ENCODE results near the gene OR2AE1.
"Not testable (repeated sequence)": the region's sequence is repeated elsewhere in the genome, so short reads cannot be mapped to it uniquely, and the experiment has no call there.

The OR2AE1 gene, protein sequence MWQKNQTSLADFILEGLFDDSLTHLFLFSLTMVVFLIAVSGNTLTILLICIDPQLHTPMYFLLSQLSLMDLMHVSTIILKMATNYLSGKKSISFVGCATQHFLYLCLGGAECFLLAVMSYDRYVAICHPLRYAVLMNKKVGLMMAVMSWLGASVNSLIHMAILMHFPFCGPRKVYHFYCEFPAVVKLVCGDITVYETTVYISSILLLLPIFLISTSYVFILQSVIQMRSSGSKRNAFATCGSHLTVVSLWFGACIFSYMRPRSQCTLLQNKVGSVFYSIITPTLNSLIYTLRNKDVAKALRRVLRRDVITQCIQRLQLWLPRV

GRCh38 chr7:99876933-99877332, at the start of gene OR2AE1:
Gene OR2AE1 (minus strand): TSS chr7:99877033. CDS start chr7:99877033, 0 bp downstream.
- DNase-seq: no peak

DNA sequence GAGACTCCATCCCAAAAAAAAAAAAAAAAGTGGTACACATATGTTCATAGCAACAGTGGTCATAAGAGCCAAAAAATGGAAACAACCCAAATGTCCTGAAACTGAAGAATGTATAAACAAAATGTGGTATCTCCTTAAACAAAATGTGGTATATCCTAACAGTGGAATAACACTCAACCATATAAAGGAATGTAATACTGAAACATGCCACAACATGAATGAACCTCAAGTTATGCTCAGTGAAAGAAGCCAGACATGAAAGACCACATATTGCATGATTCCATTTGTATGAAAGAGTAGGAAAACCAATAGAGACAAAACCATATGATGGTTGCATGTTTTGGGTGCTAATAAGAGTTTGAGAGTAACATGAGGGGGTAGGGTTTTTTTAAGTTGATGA, 49.5 kb upstream of the OR2AE1 start:
- DNase-seq: no peak

DNA sequence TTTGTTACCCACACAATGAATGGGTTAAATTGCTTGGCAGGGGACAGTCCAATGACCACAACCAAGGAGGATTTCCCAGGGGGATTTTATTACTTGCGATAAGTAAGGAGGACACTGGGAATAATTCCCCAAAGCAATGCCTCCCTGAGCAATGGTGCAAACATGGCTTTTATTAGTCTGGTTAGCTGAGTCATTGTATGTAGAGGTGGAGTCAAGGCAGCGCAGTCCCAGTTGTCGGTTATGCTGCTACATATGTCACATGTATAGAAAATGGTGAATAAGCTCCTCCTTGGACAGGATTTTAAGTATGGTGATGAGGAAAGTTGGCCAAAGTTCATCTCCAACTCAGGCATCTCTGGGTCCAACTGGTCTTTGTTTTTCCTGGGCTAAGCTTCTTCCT, 46.4 kb upstream of the OR2AE1 start:
- DNase-seq: no peak

DNA sequence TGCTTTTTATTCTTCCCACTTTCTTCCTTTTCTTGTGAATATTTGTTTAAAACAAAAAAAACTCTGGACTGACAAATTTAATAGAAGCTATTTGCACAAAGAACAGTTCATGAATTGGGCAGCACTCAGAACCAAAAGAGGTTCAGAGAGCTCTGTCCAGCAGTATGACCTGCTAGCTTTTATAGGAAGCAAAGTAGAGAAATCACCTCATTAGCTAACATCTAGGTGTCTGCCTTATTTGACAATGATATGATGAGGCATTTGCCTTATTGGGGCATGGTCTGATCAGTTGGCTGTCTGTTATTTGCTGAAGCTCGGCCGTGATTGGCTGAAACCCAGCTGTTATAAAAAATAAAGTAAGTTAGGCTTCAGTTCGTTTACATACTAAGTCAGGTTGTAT, 43.3 kb upstream of the OR2AE1 start:
- DNase-seq: no peak

DNA sequence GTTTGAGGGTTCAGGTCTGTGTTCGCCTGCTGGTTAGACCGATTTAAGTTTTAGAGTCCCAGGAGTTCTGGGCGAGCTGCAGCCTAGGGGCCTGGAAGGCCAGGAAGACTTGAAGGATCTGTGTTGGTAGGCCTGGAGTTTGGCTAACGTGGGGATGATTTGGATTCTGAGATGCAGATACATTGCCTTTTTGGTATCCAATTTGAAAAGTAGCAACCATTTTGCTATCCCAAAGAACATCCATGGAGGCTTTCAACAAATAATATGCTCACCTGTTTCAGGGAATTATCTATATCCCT, 42.9 kb upstream of the OR2AE1 start:
- no peak for DNase-seq

DNA sequence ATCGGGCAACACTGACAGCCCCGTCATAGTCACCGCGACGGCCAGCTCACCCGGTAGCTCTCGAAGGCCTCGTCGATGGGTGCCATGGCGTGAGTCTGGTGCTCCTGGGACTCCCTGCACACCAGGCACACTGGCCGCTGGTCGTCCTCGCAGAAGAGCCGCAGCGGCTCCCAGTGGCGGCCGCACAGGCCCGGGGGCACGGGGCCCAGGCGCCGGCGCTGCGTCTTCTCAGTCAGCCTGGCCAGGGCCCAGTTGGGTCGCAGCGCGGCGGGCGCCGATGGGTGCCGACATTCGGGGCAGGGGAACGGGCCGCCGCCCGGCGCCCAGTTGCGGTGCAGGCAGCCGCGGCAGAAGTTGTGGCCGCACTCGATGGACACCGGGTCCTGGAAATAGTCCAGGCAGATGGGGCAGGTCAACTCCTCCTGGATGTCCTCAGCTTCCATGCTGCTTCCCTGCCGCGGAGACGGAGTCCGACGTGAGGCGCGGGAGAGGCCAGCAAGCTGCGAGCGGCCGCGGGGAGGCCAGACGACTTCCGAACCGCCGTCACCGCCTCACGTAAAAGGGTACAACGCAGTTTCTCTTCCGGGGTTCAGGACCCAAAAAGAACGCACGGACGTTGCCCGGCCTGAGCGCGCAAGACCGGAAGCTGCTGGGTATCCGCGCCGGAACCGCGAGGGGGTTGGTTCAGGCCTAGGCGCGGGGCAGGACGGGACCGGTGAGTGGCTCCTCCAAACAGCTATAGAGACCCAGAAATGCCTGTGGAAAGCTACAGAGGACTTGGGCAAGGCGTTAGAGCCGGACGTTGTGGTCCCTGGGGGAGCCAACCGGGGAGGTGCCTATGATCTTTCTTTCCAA, 42.4 kb upstream of the OR2AE1 start, which contains the start of gene TRIM4:
Gene TRIM4 (minus strand): TSS at position 572 of the 855 bp plus-strand sequence. CDS start 129 bp downstream, at position 443.
- peak; percentile 92 for DNase-seq

DNA sequence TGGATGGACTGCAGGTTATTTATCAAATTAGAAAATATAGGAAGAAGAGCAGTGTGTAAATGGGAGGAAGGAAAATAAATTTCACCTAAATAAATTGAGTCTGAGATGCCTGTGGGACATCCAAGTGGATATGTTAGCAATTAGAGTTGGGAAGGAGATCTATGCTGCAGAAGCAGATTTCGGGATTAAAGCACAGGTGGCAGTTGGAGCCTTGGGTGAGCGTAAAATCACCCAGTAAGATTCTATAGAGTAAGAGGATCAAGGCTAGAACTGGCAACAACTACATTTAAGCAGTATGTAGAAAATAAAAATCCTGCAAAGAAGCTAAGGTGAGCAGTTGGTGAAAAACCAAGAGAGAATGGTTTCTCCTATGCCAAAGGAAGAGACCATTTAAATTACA, 34.1 kb upstream of the OR2AE1 start:
- no peak for DNase-seq

GRCh38 chr7:99901581-99901980, 24.7 kb upstream of the OR2AE1 start:
- no peak for DNase-seq

GRCh38 chr7:99899830-99900519, 23.1 kb upstream of the OR2AE1 start:
- no peak for DNase-seq

GRCh38 chr7:99898836-99899235, 22.0 kb upstream of the OR2AE1 start:
- no peak for DNase-seq

GRCh38 chr7:99898023-99898357, 21.2 kb upstream of the OR2AE1 start:
- no peak for DNase-seq

- DNase-seq: no peak
These were observed 20.6 kb upstream of the OR2AE1 start for GRCh38 chr7:99897322-99898022.

DNA sequence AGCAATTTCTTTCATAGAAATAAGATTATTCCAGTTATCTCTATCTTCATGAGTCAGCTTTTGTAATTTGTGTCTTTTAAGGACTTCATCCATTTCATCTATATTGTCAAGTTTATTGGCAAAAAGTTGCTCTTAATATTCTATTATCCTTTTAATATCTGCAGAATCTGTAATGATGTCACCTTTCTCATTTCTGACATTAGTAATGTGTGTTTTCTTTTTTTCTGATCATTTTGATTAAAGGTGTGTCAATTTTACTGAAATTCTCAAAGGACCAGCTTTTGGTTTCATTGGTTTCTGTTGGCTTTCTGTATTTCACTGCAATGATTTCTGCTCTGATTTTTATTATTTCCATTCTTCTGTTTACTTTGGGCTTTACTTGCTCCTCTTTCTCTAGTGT, 17.9 kb upstream of the OR2AE1 start:
- DNase-seq: no peak

GRCh38 chr7:99893280-99893679, 16.4 kb upstream of the OR2AE1 start:
- no peak for DNase-seq

DNA sequence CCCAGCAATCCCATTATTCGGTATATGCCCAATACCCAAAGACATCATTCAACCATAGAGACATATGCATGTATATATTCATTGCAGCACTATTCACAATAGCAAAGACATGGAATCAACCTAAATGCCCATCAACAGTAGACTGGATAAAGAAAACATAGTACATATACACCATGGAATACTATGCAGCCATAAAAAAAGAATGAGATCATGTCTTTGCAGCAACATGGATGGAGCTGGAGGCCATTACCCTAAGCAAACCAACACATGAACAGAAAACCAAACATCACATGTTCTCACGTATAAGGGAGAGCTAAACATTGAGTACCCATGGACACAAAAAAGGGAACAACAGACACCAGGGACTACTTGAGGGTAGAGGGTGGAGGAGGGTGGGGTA, 13.5 kb upstream of the OR2AE1 start:
- not testable (repeated sequence) for DNase-seq

DNA sequence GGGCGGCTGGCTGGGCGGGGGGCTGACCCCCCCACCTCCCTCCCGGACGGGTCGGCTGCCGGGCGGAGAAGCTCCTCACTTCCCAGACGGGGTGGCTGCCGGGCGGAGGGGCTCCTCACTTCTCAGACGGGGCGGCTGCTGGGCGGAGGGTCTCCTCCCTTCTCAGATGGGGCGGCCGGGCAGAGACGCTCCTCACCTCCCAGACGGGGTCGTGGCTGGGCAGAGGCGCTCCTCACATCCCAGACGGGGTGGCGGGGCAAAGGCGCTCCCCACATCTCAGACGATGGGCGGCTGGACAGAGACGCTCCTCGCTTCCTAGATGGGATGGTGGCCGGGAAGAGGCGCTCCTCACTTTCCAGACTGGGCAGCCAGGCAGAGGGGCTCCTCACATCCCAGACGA, 11.5 kb upstream of the OR2AE1 start:
- not testable (repeated sequence) for DNase-seq

GRCh38 chr7:99881370-99881769, 4.5 kb upstream of the OR2AE1 start:
- DNase-seq: no peak

DNA sequence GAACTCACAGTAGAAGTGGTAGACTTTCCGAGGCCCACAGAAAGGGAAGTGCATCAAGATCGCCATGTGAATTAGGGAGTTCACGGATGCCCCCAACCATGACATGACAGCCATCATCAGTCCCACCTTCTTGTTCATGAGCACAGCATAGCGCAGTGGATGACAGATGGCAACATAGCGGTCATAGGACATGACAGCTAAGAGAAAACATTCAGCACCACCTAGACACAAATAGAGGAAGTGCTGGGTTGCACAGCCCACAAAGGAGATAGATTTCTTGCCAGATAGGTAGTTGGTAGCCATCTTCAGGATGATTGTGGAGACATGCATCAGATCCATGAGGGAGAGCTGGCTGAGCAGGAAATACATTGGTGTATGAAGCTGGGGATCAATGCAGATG, 342 bp downstream of the OR2AE1 start:
- no peak for DNase-seq

DNA sequence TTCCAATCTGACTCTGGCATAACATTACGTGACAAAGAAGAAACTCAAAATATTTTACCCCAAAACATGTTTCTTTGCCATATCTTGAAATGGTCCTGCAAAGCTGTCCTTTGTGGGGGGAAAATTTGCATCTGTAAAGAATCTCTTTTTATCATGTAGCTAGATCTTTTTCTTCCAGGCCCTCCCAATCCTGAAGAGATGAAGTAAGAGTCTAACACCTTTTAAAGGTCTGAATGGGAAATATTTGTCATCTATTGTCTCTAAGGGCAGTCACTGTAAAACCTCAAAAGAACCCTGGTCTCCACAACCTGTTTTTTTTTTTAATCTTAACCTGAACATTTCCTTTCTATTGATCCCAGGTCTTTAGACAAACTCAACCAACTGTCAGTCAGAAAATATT, 8.6 kb downstream of the OR2AE1 start:
- no peak for DNase-seq

DNA sequence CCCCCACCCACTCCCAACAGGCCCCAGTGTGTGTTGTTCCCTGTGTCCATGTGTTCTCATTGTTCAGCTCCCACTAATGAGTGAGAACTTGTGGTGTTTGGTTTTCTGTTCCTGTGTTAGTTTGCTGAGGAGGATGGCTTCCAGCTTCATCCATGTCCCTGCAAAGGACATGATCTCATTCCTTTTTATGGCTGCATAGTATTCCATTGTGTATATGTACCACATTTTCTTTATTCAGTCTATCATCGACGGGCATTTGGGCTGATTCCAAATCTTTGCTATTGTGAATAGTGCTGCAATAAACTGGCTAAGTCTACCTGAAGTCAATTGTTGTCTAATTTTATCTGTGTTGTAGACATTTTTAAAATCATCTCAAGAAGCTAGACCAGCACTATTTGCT, 9.4 kb downstream of the OR2AE1 start:
- DNase-seq: not testable (repeated sequence)

DNA sequence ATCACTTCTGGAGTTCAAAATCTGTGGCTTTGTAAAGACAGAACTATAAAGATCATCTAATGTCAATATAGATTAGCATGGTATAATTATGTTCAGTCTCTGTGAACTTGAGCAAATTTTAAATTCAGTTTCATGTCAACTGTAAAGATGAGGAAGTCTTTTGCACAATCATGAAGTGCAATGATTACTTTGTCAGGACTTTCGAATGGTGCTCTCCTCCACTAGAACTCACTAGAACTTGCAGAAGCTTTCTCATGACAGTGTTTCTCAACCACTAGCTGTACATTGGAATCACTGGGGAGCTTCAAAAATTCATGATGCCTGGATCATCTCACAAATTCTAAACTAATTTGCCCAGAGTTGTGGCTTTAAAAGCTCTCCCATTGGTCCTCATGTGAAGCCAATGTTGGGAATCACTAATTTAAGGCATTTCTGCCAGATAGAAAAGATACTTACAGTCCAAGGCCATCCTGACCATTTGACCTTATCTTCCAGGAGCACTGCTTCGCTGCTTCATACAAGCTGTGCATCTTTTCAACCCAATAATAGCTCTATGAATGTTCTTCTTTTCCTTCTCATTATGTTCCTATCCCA, 12.9 kb downstream of the OR2AE1 start:
- no peak for DNase-seq

DNA sequence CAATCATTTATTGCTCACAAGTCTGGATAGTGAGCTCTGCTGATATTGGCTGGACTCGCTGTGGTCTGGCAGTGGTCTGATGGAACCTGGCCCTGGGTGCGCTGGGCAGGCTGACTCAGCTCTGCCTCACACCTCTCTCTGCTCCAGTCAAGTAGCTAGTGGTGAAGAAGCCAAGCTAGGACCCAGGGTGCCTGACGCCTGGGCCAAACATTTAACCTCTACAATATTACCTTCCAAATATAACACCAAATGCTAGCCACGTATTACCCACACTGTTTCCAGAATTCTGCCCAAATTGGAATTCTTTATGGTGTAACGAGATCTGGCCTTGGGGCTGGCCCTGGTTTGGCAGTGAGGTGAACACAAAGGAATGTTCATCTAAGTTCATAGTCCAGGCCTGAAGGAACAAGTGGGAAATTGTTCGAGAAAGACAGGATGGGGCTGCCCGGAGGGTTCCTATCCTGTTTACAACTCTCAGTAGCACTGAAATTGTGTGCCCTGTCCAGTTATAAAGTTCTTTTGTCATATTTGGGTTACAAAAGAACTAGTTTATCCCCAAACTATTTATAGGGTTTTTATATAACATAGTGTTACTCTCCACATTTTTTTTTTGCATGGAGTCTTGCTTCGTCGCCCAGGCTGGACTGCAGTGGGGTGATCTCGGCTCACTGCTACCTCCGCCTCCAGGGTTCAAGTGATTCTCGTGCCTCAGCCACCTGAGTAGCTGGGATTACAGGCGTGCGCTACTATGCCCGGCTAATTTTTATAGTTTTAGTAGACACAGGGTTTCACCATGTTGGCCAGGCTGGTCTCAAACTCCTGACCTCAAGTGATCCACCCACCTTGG, 16.3 kb downstream of the OR2AE1 start:
- DNase-seq: no peak

Measured in activated naive CD4-positive, alpha-beta T cell treated with Interleukin-2 at 50 U/mL for 16 hours (primary cell).